GM21576 (cell line): ENCODE results near the gene PLB1.

ENCODE experiments used
- ATAC-seq: cut with Tn5 transposase; IDR thresholded peaks from one replicate; pipeline ENCODE4 v1.9.1; 2021; ENCODE audit warnings: mild to moderate bottlenecking, moderate library complexity; ENCODE audit not compliant: unreplicated experiment

Gene PLB1

DNA sequence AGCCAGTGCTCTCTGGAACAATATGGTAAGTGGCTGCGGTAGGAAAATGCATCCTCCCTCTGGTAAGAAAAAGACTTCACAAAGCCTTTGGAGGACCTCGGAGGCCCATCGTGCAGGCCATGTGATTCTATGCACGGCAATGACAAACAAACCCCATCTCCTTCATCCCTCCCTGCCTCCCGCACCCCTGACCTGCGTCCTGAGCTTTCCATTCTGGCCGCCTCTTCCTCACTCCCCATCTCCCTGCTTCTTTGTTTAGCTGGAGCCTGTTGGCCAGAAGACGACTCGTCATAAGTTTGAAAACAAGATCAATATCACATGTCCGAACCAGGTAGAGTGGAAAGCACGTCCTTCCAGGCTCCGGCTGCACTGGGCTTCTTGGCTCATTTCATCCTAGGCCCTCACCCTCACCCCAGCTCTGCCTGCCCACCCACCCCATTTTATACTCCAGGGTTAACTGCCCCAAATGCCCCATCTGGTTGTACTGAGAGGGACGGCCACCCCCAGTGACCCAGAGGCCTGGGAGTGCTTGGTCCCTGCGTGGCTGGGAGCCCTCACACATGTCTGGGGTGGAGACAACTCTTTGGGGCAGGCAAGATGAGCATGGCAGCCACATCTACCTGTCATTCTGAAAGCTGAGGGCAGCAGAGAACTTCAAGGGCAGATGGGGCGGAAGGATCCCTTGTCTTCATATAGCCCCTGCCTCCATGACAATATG lies 94.0 kb downstream of the PLB1 start:
- no peak for ATAC-seq

DNA sequence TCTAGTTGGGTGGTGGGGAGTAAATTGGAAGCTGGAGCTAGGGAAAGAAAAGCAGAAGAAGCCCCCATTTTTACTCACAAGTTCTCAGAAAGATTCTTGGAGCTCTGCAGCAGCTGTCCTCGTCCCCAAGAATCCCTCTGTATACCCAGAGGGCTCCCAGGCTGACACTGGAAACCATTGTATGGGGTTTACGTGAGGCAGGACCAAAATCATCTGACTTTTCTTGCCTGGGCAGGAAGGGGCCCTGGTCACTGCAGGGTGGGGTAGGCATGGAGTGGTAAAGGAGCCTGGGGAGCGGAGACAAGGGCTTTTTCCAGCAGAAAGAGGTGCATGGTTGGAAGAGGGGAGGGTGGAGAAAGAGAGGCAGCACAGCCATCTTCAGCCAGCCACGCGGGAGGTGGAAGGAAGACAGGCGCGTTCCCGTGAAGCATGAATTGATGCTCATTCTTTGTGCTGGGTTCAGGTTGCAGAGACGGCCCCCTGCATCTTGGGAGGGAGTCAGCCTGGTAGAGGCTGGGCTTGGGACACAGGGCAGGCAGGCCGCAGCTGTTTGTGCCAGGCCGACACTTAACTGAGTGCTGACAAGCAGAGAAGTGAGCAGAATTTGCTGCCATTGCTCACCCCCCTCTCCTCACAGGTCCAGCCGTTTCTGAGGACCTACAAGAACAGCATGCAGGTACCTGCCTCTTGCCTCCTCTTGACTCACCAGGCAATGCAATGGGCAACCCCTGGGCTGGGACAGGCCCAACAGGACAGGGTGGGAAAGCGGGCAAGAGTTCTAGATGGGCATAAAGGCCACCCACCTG lies 94.8 kb downstream of the PLB1 start:
- ATAC-seq, result no peak

DNA sequence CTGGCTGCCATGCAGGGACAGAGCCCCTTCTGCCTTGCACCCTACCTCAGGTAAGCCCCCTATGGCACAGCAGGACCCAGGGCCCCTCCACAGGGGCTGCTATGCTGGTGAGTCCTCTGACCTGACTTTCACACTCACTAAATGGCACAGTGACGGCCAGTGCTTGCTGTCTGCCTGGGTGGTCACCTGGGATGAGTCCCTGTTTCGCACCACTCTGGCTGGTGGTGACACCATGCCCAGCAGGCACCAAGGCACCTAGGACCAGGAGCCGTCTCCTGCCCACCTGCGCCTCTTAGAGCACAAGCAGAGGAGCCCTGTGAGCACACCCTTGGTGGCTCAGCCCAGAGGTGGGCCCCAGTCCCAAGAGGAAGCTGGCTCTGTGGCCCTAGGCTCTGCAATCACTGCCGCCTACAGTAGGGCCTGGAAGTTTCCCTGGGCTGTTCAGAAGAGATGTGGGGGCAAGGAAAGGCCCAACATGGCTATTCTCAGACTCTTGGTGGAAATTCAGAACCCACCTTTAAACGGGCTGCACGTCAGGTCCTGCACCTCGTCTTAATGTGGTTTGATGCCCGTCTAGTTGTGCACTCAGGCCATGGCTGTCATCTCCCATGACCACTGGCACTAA lies 96.0 kb downstream of the PLB1 start:
- no peak for ATAC-seq

DNA sequence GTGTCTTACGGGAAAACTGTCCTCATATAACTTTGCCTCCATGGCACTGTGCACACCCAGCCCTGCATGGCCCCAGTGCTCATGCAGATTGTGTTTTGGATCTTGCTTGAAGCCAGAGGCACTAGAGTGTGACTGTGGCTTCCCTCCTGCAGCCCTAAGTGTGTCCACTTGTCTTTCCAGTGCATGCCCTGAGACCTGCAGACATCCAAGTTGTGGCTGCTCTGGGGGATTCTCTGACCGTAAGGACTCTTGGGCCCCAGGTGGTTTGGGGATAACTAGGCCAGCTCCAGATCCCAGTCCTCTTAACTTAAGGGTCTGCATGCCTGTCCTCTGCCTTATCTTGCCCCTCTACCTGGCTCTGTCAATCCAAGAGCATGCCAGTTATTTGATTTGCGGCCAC lies 96.6 kb downstream of the PLB1 start:
- ATAC-seq, result no peak

DNA sequence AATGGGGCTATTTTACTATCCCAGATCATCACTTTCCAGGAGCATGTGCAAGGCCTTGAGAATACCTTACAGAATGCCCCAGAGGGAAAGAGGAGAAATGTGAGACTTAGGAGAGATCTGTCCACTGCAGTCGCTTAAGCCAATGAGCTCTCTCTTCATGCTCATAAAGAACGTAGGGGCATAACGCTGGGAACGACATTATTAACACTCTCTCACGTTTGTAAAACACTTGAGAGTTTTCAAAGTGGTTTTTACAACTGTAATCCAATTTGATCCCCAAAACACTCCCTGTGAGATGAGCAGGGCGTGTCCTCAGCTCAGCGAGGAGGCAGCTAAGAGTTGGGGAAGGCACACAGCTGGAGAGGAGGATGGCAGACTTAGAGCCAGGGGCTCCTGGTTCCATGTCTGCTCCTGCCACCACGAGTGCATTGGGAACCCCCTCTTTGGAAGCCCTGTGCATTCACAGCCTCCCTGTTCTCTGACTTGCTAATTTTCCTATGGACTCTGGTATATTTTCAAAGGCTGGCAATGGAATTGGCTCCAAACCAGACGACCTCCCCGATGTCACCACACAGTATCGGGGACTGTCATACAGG lies 97.4 kb downstream of the PLB1 start:
- ATAC-seq, result no peak

DNA sequence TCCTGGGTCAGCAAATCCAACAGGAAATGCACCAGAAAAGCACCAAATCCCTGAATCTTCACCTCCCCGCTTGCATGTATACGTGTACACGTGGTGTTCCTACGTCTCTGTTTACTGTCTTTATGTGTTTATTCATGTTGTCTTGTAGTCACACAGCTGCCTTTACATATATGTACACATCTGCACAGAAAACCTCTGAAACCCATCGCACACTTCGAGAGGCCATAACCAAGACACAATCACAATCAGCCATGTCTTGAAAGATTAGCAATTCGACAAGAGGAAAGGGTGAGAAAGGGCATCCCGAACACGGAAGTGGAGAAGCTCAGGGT lies 98.1 kb downstream of the PLB1 start:
- ATAC-seq, result no peak

DNA sequence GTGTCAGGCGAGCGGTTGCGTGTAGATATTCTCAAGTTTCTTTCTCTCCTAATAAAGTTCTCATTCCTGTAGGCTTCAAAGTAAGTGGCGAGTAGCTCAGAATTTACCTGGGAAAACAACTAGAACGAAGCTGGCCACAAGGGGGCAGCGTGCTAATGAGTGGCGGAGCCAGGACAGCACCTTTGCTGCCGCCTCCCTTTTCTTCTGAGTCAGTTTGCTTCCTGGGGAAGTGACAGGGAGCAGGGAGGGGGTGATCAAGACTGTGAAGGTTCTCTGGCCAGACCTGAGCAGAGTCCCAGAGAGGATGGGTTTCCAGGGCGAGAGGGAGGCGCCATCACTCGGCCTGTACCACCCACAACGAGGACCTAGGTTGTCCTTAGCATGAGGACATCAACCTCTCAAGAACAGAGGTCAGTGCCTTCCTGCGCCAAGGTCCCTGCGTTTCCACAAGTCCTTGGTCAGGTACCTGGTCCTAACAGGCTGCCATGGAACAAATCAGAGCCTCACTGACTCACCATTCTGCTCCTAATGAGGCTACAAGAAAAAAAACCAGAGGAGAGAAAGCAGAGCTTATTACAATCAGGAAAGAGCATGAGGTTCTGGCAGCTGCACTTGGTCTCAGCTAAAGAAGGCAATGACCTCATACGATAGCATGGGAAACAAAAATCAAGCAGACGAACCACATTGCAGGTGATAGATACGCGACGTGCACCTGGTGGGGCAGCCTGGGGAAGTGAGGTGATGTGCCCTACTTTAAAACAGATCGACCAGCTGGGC lies 98.7 kb downstream of the PLB1 start:
- ATAC-seq, result no peak

DNA sequence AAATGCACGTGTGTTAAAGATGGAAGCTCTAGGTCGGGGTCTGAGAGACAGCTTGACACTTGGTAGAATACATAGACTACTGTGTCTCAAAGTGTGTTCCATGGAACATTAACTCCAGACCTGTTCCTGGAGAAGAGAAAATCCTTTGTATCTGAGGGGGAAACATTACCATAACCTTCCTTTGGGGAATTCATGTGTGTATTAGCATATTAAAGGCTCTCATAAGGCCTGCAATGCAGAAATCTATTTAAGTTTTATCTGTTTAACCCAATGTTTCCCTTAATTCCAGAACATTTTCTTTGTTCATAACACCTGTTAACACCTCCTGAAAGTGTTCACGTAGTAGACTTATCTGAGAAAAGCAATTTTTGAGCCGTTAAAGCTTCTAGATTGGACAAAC lies 99.5 kb downstream of the PLB1 start:
- ATAC-seq, result no peak

DNA sequence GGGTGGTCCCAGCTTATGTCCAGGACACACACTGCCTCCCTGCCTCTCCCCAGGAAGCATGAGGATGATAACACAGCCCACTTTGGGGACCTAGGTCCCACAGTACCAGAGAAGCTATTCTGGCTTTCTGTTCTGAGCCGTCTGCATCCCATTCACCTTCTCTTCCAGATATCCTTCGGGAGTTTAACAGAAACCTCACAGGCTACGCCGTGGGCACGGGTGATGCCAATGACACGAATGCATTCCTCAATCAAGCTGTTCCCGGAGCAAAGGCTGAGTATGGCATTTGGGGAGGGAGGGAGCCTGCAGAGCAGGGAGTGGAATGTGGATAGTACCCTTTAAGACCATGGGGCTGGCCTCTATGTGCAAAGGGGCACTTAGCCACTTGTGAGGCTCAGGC lies 102.6 kb downstream of the PLB1 start:
- no peak for ATAC-seq

DNA sequence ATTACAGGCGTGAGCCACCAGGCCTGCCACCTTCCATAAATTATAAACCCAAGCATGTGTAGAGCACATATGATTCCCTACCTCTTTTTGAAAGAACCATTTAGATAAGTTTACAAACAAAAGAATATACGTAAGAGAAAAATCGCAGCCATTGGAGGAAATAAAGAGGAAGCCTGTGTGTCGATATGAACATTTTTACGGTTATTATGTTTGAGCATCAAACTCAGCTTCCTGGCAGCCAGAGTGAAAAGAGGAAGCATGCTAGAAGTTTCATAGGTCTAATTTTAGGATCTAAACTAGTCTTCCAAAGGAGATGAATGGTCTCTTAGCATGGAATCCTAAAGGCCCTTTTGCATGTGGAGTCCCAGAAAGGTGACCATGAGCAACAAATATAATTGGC lies 104.3 kb downstream of the PLB1 start:
- ATAC-seq, result no peak

DNA sequence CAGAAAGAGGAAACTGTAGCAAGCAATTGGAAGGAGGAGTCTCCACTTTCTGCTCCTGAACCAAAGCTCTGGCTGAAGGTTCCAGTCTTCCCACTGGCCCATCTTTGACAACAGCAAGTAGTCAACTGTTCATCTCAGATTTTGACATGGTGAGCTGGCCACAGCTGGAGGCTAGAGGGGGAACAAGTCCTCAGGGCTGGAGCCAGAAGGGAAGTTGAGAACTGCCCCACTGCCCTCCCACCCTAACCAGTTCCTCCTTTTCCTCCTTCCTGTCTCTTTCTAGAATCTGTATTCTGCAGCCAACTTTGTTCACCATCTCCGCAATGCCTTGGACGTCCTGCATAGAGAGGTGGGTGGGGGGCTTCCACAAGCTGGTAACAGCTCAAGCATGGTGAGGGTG lies 105.8 kb downstream of the PLB1 start:
- ATAC-seq, result no peak

DNA sequence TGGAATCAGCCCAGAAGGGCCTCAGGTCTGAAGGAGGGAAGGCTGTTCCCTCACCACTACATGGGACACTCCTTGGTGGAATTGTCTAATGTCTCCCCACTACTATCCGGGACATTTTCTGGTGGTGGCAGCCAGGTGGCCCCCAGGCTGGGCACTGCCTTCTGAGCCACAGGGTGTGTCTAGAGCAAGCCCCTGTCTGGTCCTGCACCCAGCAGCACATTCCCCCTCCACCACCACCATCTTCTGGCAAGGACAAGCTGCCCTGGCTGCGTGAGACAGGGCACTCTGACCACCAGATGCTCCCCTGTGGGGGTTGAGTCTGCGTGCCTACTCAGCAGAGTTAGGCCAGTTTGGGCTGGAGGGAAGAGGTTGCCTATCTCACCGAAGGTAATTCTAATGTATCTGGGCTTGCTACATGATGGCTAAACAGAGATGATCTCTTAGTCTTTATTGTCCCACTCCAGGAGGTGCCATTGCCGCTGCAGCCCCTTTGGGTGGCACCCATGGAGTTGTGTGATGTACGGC lies 106.3 kb downstream of the PLB1 start:
- ATAC-seq, result no peak

DNA sequence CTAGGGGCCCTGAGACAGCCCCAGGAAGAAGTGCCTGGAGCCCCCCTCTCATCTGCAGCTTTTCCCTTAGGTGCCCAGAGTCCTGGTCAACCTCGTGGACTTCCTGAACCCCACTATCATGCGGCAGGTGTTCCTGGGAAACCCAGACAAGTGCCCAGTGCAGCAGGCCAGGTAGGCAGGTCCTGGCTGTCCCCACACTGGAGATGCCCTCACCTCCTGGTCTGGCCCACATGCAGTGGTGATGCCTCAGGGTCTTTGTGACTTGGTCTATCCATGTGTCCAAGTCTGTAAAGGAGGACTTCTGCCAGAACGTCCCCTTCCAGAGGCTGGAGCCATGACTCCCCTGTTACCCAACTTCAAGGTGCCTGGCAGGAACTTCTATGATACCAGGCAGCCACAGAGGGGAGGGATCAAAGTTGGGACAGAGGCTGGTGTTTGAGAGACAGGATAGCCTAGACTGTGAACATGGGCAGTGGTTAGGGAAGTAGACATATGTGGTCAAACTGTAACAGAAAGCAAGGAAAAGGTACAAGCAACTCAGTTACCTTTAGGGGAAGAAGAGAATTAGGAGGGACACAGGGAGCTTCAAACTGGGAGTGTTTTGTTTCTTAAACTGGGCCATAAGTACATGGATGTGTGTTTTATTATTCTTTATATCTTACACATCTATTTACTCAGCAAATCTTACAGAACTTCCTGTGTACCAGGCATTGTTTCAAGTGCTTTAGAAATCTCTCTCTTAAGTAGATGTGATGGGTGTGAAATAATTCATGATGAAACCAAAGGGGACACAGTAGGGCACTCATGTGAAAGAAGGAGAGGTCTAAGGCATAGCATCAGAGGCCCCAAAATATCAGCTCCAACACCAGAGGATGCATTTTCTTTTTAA lies 107.1 kb downstream of the PLB1 start:
- no peak for ATAC-seq

DNA sequence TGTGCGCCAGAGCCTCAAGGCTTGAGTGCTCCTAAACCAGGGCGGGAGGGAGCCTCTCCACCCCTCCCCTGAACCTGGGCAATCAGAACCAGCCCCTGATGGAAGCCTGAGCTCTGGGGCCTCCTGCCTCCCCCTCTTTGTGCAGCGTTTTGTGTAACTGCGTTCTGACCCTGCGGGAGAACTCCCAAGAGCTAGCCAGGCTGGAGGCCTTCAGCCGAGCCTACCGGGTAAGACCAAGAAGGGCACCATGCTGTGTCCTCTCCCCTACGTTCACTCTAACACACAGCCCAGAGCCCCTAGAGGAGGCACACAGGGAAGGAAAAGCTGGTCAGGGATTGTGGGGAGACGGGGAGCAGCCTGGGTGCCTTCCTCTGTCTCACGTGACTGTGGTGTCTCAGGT lies 108.0 kb downstream of the PLB1 start:
- ATAC-seq, result no peak

DNA sequence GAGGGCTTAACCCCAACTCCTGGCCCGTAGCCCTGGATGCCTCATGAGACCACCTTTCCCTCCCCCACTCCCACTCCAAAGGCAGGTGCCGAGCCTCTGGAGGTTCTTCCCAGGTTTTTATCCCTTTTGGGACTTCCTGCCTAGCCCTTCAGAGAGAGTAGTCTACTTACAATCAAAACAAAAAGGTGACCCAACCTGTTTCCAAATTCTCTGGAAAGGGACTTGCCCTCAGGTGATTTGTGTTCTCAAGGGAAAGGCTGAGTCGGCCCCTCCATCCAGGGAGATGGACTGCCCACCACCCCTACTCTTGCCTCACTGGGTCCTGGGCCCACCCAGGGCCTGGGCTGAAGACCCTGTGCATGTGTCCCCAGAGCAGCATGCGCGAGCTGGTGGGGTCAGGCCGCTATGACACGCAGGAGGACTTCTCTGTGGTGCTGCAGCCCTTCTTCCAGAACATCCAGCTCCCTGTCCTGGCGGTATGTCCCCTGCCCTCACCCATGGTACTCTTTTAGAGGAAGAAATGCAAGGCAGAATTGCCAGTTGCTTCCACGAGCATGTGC lies 108.5 kb downstream of the PLB1 start:
- ATAC-seq, result no peak

DNA sequence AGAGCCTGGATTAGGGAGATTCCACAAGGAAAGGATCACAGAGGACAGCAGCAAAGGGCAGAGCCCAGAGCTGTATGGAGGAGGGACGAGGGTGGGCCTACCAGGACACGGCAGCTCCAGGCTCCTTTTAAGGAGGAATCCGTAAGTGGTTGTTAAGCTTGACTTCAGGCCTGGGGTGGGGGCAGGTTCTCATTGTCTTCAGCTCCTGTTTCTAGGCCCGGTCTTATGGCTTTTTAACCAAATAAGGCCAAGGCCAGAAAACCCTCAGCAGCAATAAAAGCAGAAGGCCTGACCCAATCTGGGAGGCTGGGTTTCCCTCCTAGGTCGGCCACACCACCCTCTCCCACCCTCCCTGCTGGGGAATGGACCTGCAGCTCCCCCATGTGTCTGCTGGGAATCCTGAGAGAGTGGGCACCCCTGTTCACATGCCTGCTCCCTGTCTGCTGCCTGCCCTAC lies 111.2 kb downstream of the PLB1 start:
- no peak for ATAC-seq

DNA sequence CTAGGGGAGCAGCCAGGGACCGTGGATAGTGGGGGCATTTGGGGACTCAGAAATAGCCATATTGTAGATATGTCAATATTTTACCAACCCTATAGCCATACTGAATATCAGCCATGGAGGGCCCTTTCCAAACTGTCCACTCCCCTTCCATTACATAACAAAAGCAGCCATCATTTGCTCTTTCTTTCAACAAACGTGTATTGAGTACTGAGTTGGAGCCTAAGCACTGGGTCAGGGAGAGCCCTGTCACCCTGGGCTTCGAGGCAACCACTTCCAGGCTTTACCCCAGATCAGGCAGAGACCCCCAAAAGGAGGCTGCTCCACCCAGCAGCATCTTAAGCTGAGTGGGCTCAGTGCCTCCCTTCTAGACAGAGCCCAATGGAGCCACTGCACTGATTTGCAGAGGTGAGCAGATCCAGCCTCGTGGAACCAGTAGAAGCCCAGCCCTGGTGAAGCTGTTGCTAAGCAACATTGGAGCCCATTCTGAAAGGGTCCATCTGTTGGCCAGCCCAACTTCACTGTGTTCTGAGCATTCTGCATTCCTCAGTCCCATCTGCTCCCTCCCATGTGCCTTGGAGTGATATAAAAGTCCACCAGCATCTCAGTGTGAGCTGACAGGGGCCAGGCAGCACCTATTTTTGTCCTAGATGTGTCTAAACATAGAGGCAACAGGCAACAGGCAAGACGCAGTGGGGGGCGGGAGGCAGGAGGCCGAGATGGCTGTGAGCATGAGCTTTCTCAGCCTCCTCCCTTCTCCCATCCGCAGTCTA lies 112.1 kb downstream of the PLB1 start:
- no peak for ATAC-seq

DNA sequence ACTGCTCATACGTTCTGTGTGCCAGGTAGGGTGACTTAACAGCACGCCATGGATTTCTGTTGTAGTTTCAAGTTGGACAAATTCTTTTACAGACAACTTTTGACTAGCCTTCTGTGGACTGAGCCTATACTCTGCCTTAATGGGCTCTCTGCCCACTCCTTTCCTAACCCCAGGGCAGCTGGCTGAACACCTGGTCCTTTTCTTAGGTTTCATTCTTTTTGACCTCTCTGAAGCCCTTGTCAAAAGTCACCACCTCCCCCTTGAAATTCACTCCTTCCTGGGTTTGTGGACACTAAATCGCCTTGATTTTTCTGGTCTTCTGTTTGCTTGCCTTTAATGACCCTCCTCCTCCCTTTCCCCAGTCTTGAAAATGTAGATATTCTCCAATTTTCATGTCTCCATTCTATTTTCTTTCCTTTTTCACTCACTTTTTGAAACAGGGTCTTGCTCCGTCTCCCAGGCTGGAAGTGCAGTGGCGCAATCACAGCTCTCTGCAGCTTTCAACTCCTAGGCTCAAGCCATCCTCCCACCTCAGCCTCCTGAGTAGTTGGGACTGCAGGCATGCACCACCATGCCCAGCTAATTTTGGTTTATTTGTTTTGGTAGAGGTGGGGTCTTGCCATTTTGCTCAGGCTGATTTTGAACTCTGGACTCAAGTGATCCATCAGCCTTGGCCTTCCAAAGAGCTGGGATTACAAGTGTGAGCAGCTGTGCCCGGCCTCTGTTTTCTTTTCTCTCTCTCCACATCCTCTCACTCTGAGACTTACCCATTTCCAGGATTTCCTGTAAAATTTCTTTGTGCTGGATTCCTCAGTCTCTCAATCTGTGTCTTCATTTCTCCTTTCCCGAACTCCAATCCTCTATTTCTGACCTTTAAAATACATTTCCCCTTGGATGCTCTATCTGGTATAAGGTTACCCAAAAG lies 112.9 kb downstream of the PLB1 start:
- ATAC-seq, result no peak
